A204.1 (cell line): ENCODE data around the gene MRPL36.

Experiments used
- FAIRE-seq: peaks from 2 replicates; lab custom pipeline; 2012; peaks lifted over from hg19 to GRCh38; lab: Jason Lieb, UNC

Gene MRPL36

GRCh38 chr5:1749346-1750124 is 50.1 kb downstream of the MRPL36 start:
- FAIRE-seq, result no peak

- FAIRE-seq, result no peak
These were observed 50.8 kb downstream of the MRPL36 start for GRCh38 chr5:1748845-1749244.
